HFFc6 (cell line): Measurements from ENCODE around the gene GSTM3. TPM values are rescaled to one million over a fixed set of nuclear protein-coding genes. Genes with fewer than 3 reads are reported as not detected.

ENCODE experiments used
- DNase-seq: peaks from one replicate; pipeline ENCODE4 v3.0.0-alpha.2; 2018
- H3K27ac Mint-ChIP-seq: 2 replicates; pipeline ENCODE4 v1.8.0; 2020; ENCODE audit warnings: mild to moderate bottlenecking, mixed read lengths
- H3K27me3 Mint-ChIP-seq: 2 replicates; pipeline ENCODE4 v1.8.0; 2021; ENCODE audit warnings: mild to moderate bottlenecking, moderate library complexity, mixed read lengths; ENCODE audit not compliant: insufficient read depth
- H3K36me3 Mint-ChIP-seq: 2 replicates; pipeline ENCODE4 v1.8.0; 2021; ENCODE audit warnings: low read depth, mixed read lengths
- H3K4me1 Mint-ChIP-seq: 2 replicates; pipeline ENCODE4 v1.8.0; 2020; ENCODE audit warnings: low read depth, mixed read lengths
- H3K4me3 Mint-ChIP-seq: 2 replicates; pipeline ENCODE4 v1.8.0; 2020; ENCODE audit warnings: mild to moderate bottlenecking, moderate library complexity, mixed read lengths
- H3K9me3 Mint-ChIP-seq: 2 replicates; pipeline ENCODE4 v1.8.0; 2020; ENCODE audit warnings: mild to moderate bottlenecking, mixed read lengths
- total RNA-seq, 6 experiments: library from RNA; stranded (reverse); fragmentation: NEBNext Ultra II Directional; extraction: Animal tissue kit (Norgen Biotek cat#: 25700); gene quantifications; 2 replicates in 1 of 6; 3 replicates in 5 of 6; pipeline ENCODE4 v1.2.3, GENCODE V29; 2021
- TF ChIP-seq, protein P1 (sequence below): fragments of 200-600 bp; sonication (generic); IDR thresholded peaks from 2 replicates; pipeline ENCODE4 v1.5.0; 2021; ENCODE audit warnings: antibody characterized with exemption, mild to moderate bottlenecking

GSTM3 gene
- total RNA-seq, 6 experiments from 2014 or later, result 36.9 to 51.3 (median 43.6) TPM

DNA sequence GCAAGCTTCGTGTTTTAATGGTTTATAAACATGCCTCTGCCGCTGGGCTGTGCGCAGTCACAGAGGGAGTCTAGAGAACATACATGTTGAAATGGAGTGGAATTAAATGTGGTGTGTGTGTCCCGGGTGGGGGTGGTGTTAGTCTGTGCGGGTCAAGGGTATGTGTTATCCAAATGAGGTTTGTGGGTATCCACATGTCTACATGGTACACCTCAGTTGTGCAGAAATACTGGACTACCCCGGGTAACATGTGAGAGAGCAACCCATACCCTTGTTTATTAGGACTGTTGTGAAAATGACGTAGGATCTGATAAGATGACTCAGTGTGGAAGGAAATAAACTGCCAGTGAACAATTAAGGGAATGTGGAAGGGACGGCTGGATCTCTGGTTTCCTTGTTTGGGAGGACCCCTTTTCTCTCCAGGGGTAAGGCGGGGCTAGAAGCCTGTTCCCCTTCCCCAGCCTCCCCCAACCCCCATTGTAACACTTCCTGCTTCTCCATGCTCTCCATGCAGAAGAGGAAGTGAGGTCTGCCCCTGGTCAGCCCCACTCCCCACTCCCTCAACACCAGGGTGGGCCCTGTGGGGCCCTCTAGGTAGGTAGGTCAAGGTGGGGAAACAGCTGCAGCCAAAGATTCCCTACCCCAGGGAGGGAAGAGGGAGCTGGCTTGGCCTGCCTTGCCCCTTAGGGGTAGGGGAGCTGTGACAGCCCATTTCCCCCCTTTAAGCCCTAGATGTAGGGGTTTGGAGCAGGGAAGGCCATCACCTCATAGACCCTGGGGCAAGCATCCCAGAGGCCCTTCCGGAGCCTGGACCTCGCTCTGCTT is 22.2 kb upstream of the GSTM3 start:
- H3K27ac Mint-ChIP-seq, result peak overlapping the region; percentile 70
- H3K9me3 Mint-ChIP-seq, result no peaks in the 10 kb centered on the region
- H3K36me3 Mint-ChIP-seq, result no peaks in the 10 kb centered on the region
- TF ChIP-seq, protein P1, sequence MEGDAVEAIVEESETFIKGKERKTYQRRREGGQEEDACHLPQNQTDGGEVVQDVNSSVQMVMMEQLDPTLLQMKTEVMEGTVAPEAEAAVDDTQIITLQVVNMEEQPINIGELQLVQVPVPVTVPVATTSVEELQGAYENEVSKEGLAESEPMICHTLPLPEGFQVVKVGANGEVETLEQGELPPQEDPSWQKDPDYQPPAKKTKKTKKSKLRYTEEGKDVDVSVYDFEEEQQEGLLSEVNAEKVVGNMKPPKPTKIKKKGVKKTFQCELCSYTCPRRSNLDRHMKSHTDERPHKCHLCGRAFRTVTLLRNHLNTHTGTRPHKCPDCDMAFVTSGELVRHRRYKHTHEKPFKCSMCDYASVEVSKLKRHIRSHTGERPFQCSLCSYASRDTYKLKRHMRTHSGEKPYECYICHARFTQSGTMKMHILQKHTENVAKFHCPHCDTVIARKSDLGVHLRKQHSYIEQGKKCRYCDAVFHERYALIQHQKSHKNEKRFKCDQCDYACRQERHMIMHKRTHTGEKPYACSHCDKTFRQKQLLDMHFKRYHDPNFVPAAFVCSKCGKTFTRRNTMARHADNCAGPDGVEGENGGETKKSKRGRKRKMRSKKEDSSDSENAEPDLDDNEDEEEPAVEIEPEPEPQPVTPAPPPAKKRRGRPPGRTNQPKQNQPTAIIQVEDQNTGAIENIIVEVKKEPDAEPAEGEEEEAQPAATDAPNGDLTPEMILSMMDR, result no peak
- DNase-seq, result peak; percentile 56
- H3K4me1 Mint-ChIP-seq, result peaks cover 8% of the 10 kb centered on the region
- H3K27me3 Mint-ChIP-seq, result peaks cover 1% of the 10 kb centered on the region
- no peak overlapping the region for H3K4me3 Mint-ChIP-seq

DNA sequence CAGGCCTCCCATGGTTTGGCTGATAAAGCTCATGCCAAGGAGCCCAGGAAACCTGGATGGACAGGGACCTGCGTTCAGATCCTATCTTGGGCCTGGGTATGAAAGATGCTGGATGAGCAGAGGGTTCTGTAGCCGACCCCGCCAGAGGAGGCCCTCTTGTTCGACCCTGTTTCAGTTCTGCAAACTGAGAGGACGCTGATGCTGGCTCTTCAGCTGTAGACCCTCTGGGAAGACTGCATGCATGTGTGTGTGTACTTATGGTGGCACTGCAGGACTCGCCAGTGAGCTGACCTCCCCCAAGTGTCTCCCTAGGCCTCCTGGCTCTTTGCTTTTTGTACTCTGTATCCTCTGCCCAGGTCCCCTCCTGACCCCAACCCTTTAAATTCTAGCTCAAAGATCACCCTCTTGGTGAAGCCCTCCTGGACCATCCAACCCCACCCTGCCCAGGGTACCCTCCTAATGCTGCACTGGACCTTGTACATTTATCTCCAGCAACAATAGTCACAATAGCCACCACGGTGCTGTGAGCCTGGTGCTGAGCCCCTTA is 21.3 kb upstream of the GSTM3 start:
- Mint-ChIP-seq H3K4me3 (no peak overlapping the region), H3K4me1 (peaks cover 8% of the 10 kb centered on the region), H3K9me3 (no peaks in the 10 kb centered on the region), H3K36me3 (no peaks in the 10 kb centered on the region), H3K27me3 (peaks cover 1% of the 10 kb centered on the region), H3K27ac (no peak overlapping the region; the same call in 1 of the 2 replicates)
- no peak for DNase-seq
- TF ChIP-seq, protein P1, result no peak

DNA sequence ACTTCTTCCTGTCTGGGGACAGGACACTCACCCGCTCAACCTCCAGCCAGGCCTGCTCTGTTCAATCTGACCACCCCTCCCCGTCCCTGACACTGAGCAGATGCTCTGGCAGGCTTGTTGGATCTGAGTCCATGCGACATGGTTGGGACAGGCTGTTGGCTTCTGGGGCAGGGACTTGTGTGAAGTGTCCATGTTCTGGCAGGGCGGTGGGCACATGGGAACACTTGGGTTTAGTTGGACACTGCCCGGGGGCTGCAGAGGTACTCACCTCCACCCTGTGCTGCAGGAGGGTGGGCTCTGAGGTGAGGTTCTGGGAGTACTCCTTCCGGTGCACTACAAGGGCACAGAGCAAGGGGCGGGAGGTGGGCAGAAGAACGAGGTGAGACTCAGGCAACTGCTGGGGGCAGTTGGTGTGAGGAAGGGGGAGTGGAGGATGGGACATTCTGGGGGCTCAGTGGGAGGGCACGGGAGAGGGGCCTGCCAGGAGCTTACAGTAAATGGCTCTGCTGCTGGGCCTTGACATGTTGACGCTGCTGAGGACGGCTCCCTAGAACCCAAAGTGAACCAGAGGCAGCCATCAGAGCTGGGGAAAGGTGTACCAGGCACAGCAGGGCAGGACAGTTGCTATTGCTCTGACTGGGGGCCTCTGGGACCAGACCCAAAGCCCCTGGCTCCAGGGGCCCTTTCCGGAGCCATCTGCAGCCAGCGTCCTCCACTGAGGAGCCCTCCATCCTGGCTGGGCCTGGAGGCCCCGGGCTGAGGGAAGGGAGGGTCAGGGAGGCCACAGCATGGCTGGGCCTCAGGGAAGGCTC is 20.6 kb upstream of the GSTM3 start:
- Mint-ChIP-seq H3K4me3 (no peak overlapping the region), H3K27ac (no peak overlapping the region), H3K4me1 (peaks cover 8% of the 10 kb centered on the region), H3K36me3 (no peaks in the 10 kb centered on the region), H3K9me3 (no peaks in the 10 kb centered on the region), H3K27me3 (peaks cover 1% of the 10 kb centered on the region)
- DNase-seq, result no peak
- TF ChIP-seq, protein P1, result no peak

DNA sequence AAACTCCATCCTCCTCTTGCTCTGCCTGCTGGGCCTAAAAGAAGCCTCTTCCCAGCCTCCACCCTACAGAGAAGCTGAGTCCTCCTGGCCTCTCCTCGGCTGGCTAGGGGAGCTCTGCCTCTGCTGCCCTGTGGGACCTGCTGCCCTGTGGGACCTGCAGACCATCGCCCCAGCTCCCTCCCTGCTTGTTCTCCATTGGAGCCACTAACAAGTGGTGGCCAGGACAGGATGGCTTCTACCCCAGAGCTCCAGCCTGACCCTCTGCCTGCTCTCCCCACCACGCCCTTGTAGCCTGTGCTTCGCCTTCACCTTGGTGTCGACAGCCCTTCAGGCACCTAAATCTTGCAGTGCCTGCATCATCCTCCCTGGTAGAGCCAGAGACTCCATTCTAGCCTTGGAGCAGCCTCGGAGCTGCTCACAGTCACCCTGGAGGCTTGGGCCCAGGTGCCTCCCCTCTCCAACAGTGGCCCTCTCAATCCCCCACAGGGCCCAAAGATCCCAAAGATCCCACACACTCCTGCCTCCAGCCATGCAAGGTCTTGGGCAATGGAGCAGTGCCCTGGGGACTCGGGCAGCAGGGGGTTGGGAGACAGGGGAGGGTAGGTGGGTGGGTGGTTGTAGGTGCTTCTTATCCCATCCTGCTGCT is 19.9 kb upstream of the GSTM3 start:
- H3K27me3 Mint-ChIP-seq, result peaks cover 4% of the 10 kb centered on the region

More for the DNA sequence above, 19.9 kb upstream of the GSTM3 start:
- TF ChIP-seq, protein P1, result no peak
- no peak for DNase-seq
- no peak overlapping the region for H3K27ac Mint-ChIP-seq
- no peaks in the 10 kb centered on the region for H3K36me3 Mint-ChIP-seq
- H3K4me3 Mint-ChIP-seq, result no peak overlapping the region
- H3K4me1 Mint-ChIP-seq, result peaks cover 8% of the 10 kb centered on the region
- H3K9me3 Mint-ChIP-seq, result no peaks in the 10 kb centered on the region
